ENCODE results near the gene C1orf53. TPM values are rescaled to one million over a fixed set of nuclear protein-coding genes. Genes with fewer than 3 reads are reported as not detected.

C1orf53 gene
- total RNA-seq, 1 experiment from 2014 or later = 6.0 TPM

GRCh38 chr1:197899037-197899436 lies 3.4 kb upstream of the C1orf53 start:
- intact Hi-C loops (cut with micrococcal nuclease; ENCODE audit: unreplicated experiment) = no loop called here
- POLR2A ChIA-PET (ENCODE audit: unreplicated experiment) = no interaction called here
- Histone ChIP-seq H3K27ac (no peak overlapping the region), H3K9me3 (ENCODE audit: insufficient read depth, low read depth) (no peaks in the 10 kb centered on the region), H3K4me3 (no peak overlapping the region), H3K4me2 (no peak overlapping the region), H3K27me3 (ENCODE audit: insufficient read depth, low read depth) (no peaks in the 10 kb centered on the region), H3K79me2 (ENCODE audit: low read depth) (no peaks in the 10 kb centered on the region), H3K36me3 (ENCODE audit: low read depth) (no peaks in the 10 kb centered on the region), H3F3A (ENCODE audit: insufficient read depth, low read depth) (peaks cover 4% of the 10 kb centered on the region; the same call in 1 of the 2 replicates), H3K4me1 (replicated peaks; ENCODE audit: insufficient read depth) (peaks cover 16% of the 10 kb centered on the region), H2AFZ (no peak overlapping the region), H4K20me1 (ENCODE audit: insufficient read depth) (no peaks in the 10 kb centered on the region), H3K9me2 (ENCODE audit: insufficient read depth) (no peaks in the 10 kb centered on the region)
- DNase-seq = no peak
- TF ChIP-seq EZH2 (IDR thresholded peaks at IDR 0.05; ENCODE audit: low read depth) = no peak
- no peak for TF ChIP-seq CTCF (conservative IDR thresholded peaks at IDR 0.05)
- BruUV-seq (replicated peaks) = no TSS peak
- CTCF ChIA-PET = no interaction called here

GRCh38 chr1:197902131-197902453 lies 338 bp upstream of the C1orf53 start:
- Histone ChIP-seq H4K20me1 (ENCODE audit: insufficient read depth) (no peaks in the 10 kb centered on the region), H3K79me2 (ENCODE audit: low read depth) (no peaks in the 10 kb centered on the region), H3K4me3 (peak overlapping the region; percentile 77), H3K27me3 (ENCODE audit: insufficient read depth, low read depth) (no peaks in the 10 kb centered on the region), H3K4me1 (replicated peaks; ENCODE audit: insufficient read depth) (peaks cover 16% of the 10 kb centered on the region), H3K4me2 (peak overlapping the region; percentile 85), H3K9me2 (ENCODE audit: insufficient read depth) (no peaks in the 10 kb centered on the region), H3F3A (ENCODE audit: insufficient read depth, low read depth) (peaks cover 4% of the 10 kb centered on the region; the same call in 1 of the 2 replicates), H2AFZ (peak overlapping the region; percentile 97), H3K27ac (peak overlapping the region; percentile 86), H3K36me3 (ENCODE audit: low read depth) (no peaks in the 10 kb centered on the region), H3K9me3 (ENCODE audit: insufficient read depth, low read depth) (no peaks in the 10 kb centered on the region)
- POLR2A ChIA-PET (ENCODE audit: unreplicated experiment) = interaction anchor here (0.7 kb wide), 1 partner anchor 14 kb away, joined by 3 read pairs; no protein-coding TSS in a partner anchor
- CTCF ChIA-PET = interaction anchor here (0.6 kb wide), 1 partner anchor 226 kb away, joined by 3 read pairs; no protein-coding TSS in a partner anchor
- DNase-seq = no peak
- BruUV-seq (replicated peaks) = no TSS peak
- TF ChIP-seq EZH2 (IDR thresholded peaks at IDR 0.05; ENCODE audit: low read depth) = no peak
- no peak for TF ChIP-seq CTCF (conservative IDR thresholded peaks at IDR 0.05)
- intact Hi-C loops (cut with micrococcal nuclease; ENCODE audit: unreplicated experiment) = no loop called here

GRCh38 chr1:197903196-197903514 lies 725 bp downstream of the C1orf53 start:
- CTCF ChIA-PET = no interaction called here
- BruUV-seq (replicated peaks) = TSS peak; percentile 83
- H3F3A ChIP-seq (ENCODE audit: insufficient read depth, low read depth) = peaks cover 4% of the 10 kb centered on the region; the same call in 1 of the 2 replicates
- H4K20me1 ChIP-seq (ENCODE audit: insufficient read depth) = no peaks in the 10 kb centered on the region
- DNase-seq = no peak
- H3K79me2 ChIP-seq (ENCODE audit: low read depth) = no peaks in the 10 kb centered on the region
- TF ChIP-seq EZH2 (IDR thresholded peaks at IDR 0.05; ENCODE audit: low read depth) = no peak
- TF ChIP-seq CTCF (conservative IDR thresholded peaks at IDR 0.05) = no peak
- peak overlapping the region; percentile 77 for H3K4me3 ChIP-seq
- H3K4me1 ChIP-seq (replicated peaks; ENCODE audit: insufficient read depth) = peaks cover 16% of the 10 kb centered on the region
- H3K27me3 ChIP-seq (ENCODE audit: insufficient read depth, low read depth) = no peaks in the 10 kb centered on the region
- H3K9me3 ChIP-seq (ENCODE audit: insufficient read depth, low read depth) = no peaks in the 10 kb centered on the region
- intact Hi-C loops (cut with micrococcal nuclease; ENCODE audit: unreplicated experiment) = no loop called here
- no peaks in the 10 kb centered on the region for H3K9me2 ChIP-seq (ENCODE audit: insufficient read depth)
- POLR2A ChIA-PET (ENCODE audit: unreplicated experiment) = no interaction called here
- no peaks in the 10 kb centered on the region for H3K36me3 ChIP-seq (ENCODE audit: low read depth)
- H2AFZ ChIP-seq = peak overlapping the region; percentile 97
- H3K27ac ChIP-seq = 0 out of 2 replicates have a peak overlapping the region, but pooled peaks have one; percentile 86
- H3K4me2 ChIP-seq = peak overlapping the region; percentile 85
